K562 (cell line): ENCODE measurements around the gene UBE2L5. TPM values are rescaled to one million over a fixed set of nuclear protein-coding genes. Genes with fewer than 3 reads are reported as not detected.

ENCODE experiments used
- ATF1 ChIP-seq, 2 experiments: fragments of 450-650 bp in 1 of 2; IDR thresholded peaks; 2 replicates each; pipeline ENCODE4 v1.6.1; 2016; ENCODE audit warnings: missing compliant biosample characterization in 1 of 2, missing genetic modification characterization in 1 of 2
- ATF6 ChIP-seq: sonication (generic); formaldehyde crosslinking; IDR thresholded peaks from 2 replicates; pipeline ENCODE4 v1.4.0; 2020; ENCODE audit warnings: mild to moderate bottlenecking, missing genetic modification reagents
- CSDE1 ChIP-seq, 2 experiments: fragments of 450-650 bp; IDR thresholded peaks; 2 replicates each; pipeline ENCODE4 v1.6.1; 2016; ENCODE audit warnings: mild to moderate bottlenecking in 1 of 2
- CXXC5 ChIP-seq: fragments of 250-450 bp; sonication (Bioruptor Pico); IDR thresholded peaks from 2 replicates; pipeline ENCODE4 v1.8.0; 2022; ENCODE audit warnings: inconsistent platforms, mild to moderate bottlenecking, moderate library complexity
- FOXK2 ChIP-seq, 2 experiments: fragments of 450-650 bp; IDR thresholded peaks in 1 of 2; conservative IDR thresholded peaks in 1 of 2; 2 replicates each; pipeline ENCODE4 v1.6.1; 2016; ENCODE audit warnings: low read depth in 2 of 2, mild to moderate bottlenecking in 1 of 2
- HOXB6 ChIP-seq: fragments of 250-450 bp; sonication (Bioruptor Pico); IDR thresholded peaks from 2 replicates; pipeline ENCODE4 v1.5.1; 2022; ENCODE audit warnings: mild to moderate bottlenecking, borderline replicate concordance
- JUND ChIP-seq, 2 experiments: IDR thresholded peaks; 2 replicates in 1 of 2; 3 replicates in 1 of 2; pipeline ENCODE4 v1.6.1; 2011; ENCODE audit warnings: borderline replicate concordance in 2 of 2, low read depth in 2 of 2, low read length in 2 of 2, improper control_type of control experiment in 1 of 2, missing biosample characterization in 1 of 2, missing genetic modification characterization in 1 of 2, missing genetic modification reagents in 1 of 2
- KDM4B ChIP-seq, 2 experiments: fragments of 450-650 bp in 1 of 2; sonication (generic) in 1 of 2; IDR thresholded peaks; 2 replicates each; pipeline ENCODE4 v1.6.1; 2016 to 2017; ENCODE audit warnings: borderline replicate concordance in 2 of 2, antibody characterized with exemption in 1 of 2, low read depth in 1 of 2, mild to moderate bottlenecking in 1 of 2
- MYBL2 ChIP-seq, 2 experiments: fragments of 450-650 bp in 1 of 2; sonication (generic) in 1 of 2; formaldehyde crosslinking in 1 of 2; IDR thresholded peaks; 2 replicates each; pipeline versions ENCODE4 v1.6.1 to v1.8.1; 2017 to 2022; ENCODE audit warnings: borderline replicate concordance in 1 of 2, inconsistent platforms in 1 of 2, low read depth in 1 of 2, mild to moderate bottlenecking in 1 of 2, missing genetic modification reagents in 1 of 2, moderate library complexity in 1 of 2
- PHF8 ChIP-seq: fragments of 200-600 bp; sonication (generic); IDR thresholded peaks from 2 replicates; pipeline ENCODE4 v1.6.1; 2012; ENCODE audit warnings: mixed run types, mild to moderate bottlenecking, inconsistent platforms, low read length, moderate library complexity, borderline replicate concordance
- TSHZ1 ChIP-seq: fragments of 250-450 bp; sonication (Bioruptor Pico); IDR thresholded peaks from 2 replicates; pipeline ENCODE4 v1.4.0; 2020; ENCODE audit warnings: mild to moderate bottlenecking, moderate library complexity
- VEZF1 ChIP-seq: fragments of 200-800 bp; sonication (Bioruptor generic); IDR thresholded peaks from 2 replicates; pipeline ENCODE4 v1.6.1; 2017; ENCODE audit warnings: missing genetic modification characterization, missing compliant biosample characterization
- ZNF511 ChIP-seq: sonication (generic); formaldehyde crosslinking; IDR thresholded peaks from 2 replicates; pipeline ENCODE4 v1.8.0; 2022; ENCODE audit warnings: mild to moderate bottlenecking, missing genetic modification reagents
- ZNF584 ChIP-seq: fragments of 200-800 bp; sonication (Bioruptor generic); IDR thresholded peaks from 2 replicates; pipeline ENCODE4 v1.6.1; 2016; ENCODE audit warnings: low read depth, mild to moderate bottlenecking, missing genetic modification characterization, missing compliant biosample characterization
- ZNF766 ChIP-seq: fragments of 200-800 bp; sonication (Bioruptor generic); conservative IDR thresholded peaks from 2 replicates; pipeline ENCODE4 v1.6.1; 2016; ENCODE audit warnings: missing genetic modification characterization, missing compliant biosample characterization
- polyA plus RNA-seq, 8 experiments: library from polyadenylated mRNA; depleted of rRNA in 4 of 8; stranded (reverse) in 5 of 8; unstranded in 3 of 8; fragments of >200 nt; fragmentation: Nextera tagmentation in 2 of 8; fragmentation: Illumina TruSeq in 1 of 8; extraction: Ambion mirVana in 2 of 8; extraction: Trizol in 1 of 8; gene quantifications; 2 replicates each; pipeline versions ENCODE4 v1.2.1 to v1.2.3, GENCODE V29; 2011 to 2014; ENCODE audit warnings: inconsistent platforms in 1 of 8, missing spikeins in 1 of 8
- total RNA-seq, 7 experiments: library from RNA; depleted of rRNA in 6 of 7; stranded (reverse); fragments of >200 nt in 6 of 7; fragmentation: Illumina TruSeq in 2 of 7; extraction: Trizol in 2 of 7; gene quantifications; 2 replicates each; pipeline versions ENCODE4 v1.2.1 to v1.2.3, GENCODE V29; 2011 to 2021; ENCODE audit warnings: low replicate concordance in 1 of 7

UBE2L5 gene
- total and polyA plus RNA-seq, 9 of the 15 experiments (the other 6 are each of a cell fraction or from before 2014, with no cell fraction given) = 0.22 to 1.5 (median 0.86) TPM; not detected in 6

GRCh38 chr13:30465593-30466357 is 43.5 kb downstream of the UBE2L5 start, which contains the start of gene HMGB1 (continued):
- no peak for TF ChIP-seq TSHZ1
- 0 out of 2 replicates have a peak, but pooled peaks have one; percentile 14 for TF ChIP-seq ZNF511 (CRISPR knock-in tag)
- TF ChIP-seq VEZF1 (CRISPR knock-in tag) = peak; percentile 89
- TF ChIP-seq HOXB6 = no peak
- peak in 1 of 2 experiments; percentile 50; a peak in 1 of 4 replicates for TF ChIP-seq CSDE1 (IDR thresholded peaks at IDR 0.05)
- TF ChIP-seq PHF8 = peak; percentile 75; the same call in 1 of the 2 replicates
- peak; percentile 54; the same call in 1 of the 2 replicates for TF ChIP-seq JUND (IDR thresholded peaks at IDR 0.05; ENCODE audit: borderline replicate concordance, low read depth, low read length)
- TF ChIP-seq JUND (tag; IDR thresholded peaks at IDR 0.05; ENCODE audit: borderline replicate concordance, low read depth, low read length) = no peak
- TF ChIP-seq ATF1 (CRISPR knock-in tag; IDR thresholded peaks at IDR 0.05) = no peak
- peak; percentile 96 for TF ChIP-seq ATF1 (tag; IDR thresholded peaks at IDR 0.05)
- peak; percentile 57 for TF ChIP-seq CXXC5 (CRISPR knock-in tag)
- no peak for TF ChIP-seq ZNF766 (CRISPR knock-in tag)
- TF ChIP-seq FOXK2 (conservative IDR thresholded peaks at IDR 0.05 in 1 of 2, IDR thresholded peaks at IDR 0.05 in 1 of 2; ENCODE audit: low read depth in 2 of 2) = peak in 1 of 2 experiments; percentile 60; a peak in 2 of 4 replicates
- TF ChIP-seq ZNF584 (CRISPR knock-in tag) = no peak
- peak in 1 of 2 experiments; percentile 45; a peak in 1 of 4 replicates for TF ChIP-seq KDM4B (IDR thresholded peaks at IDR 0.05; ENCODE audit: borderline replicate concordance in 2 of 2, low read depth in 1 of 2)
- peak; percentile 89 for TF ChIP-seq MYBL2 (IDR thresholded peaks at IDR 0.05; ENCODE audit: low read depth)
- TF ChIP-seq MYBL2 (CRISPR knock-in tag; IDR thresholded peaks at IDR 0.05; ENCODE audit: borderline replicate concordance) = no peak
- no peak for TF ChIP-seq ATF6
